ENCODE data around the gene AP4E1.
"Not testable (repeated sequence)": the region's sequence is repeated elsewhere in the genome, so short reads cannot be mapped to it uniquely, and the experiment has no call there.

The AP4E1 gene

GRCh38 chr15:50890751-50891150 lies 17.7 kb upstream of the AP4E1 start:
- no peak for DNase-seq

GRCh38 chr15:50891159-50891558 lies 17.3 kb upstream of the AP4E1 start:
- DNase-seq: no peak

GRCh38 chr15:50893976-50894375 lies 14.5 kb upstream of the AP4E1 start:
- no peak for DNase-seq

GRCh38 chr15:50901390-50901789 lies 7.1 kb upstream of the AP4E1 start:
- not testable (repeated sequence) for DNase-seq

GRCh38 chr15:50904211-50904610 lies 4.3 kb upstream of the AP4E1 start:
- no peak for DNase-seq

GRCh38 chr15:50905055-50905454 lies 3.4 kb upstream of the AP4E1 start:
- DNase-seq: no peak

GRCh38 chr15:50906954-50907600 lies 1.4 kb upstream of the AP4E1 start:
- DNase-seq: peak; percentile 70

- peak; percentile 42 for DNase-seq
Observed at GRCh38 chr15:50907601-50908208, 778 bp upstream of the AP4E1 start.

- DNase-seq: no peak
Observed at GRCh38 chr15:50909010-50909317, 481 bp downstream of the AP4E1 start.

- not testable (repeated sequence) for DNase-seq
Observed at GRCh38 chr15:50910426-50910795, 1.9 kb downstream of the AP4E1 start.

- no peak for DNase-seq
Observed at GRCh38 chr15:50911001-50911400, 2.5 kb downstream of the AP4E1 start.

- no peak for DNase-seq
Observed at GRCh38 chr15:50911621-50912020, 3.1 kb downstream of the AP4E1 start.

GRCh38 chr15:50916400-50916799 lies 7.9 kb downstream of the AP4E1 start:
- no peak for DNase-seq

GRCh38 chr15:50919359-50919758 lies 10.9 kb downstream of the AP4E1 start:
- DNase-seq: not testable (repeated sequence)

GRCh38 chr15:50925281-50925680 lies 16.8 kb downstream of the AP4E1 start:
- DNase-seq: no peak

GRCh38 chr15:50929062-50929461 lies 20.6 kb downstream of the AP4E1 start:
- no peak for DNase-seq

- no peak for DNase-seq
Observed at GRCh38 chr15:50930792-50931191, 22.3 kb downstream of the AP4E1 start.

- DNase-seq: no peak
Observed at GRCh38 chr15:50933341-50933740, 24.9 kb downstream of the AP4E1 start.

GRCh38 chr15:50938525-50938924 lies 30.0 kb downstream of the AP4E1 start:
- DNase-seq: no peak

GRCh38 chr15:50939911-50940310 lies 31.4 kb downstream of the AP4E1 start:
- no peak for DNase-seq

- DNase-seq: no peak
Observed at GRCh38 chr15:50940506-50940905, 32.0 kb downstream of the AP4E1 start.

GRCh38 chr15:50943638-50944037 lies 35.2 kb downstream of the AP4E1 start:
- no peak for DNase-seq

- no peak for DNase-seq
Observed at GRCh38 chr15:50944672-50945071, 36.2 kb downstream of the AP4E1 start.

- DNase-seq: no peak
Observed at GRCh38 chr15:50945725-50946124, 37.2 kb downstream of the AP4E1 start.

GRCh38 chr15:50950745-50951144 lies 42.3 kb downstream of the AP4E1 start:
- DNase-seq: not testable (repeated sequence)

All from stimulated activated CD4-positive, alpha-beta T cell treated with anti-CD3 and anti-CD28 coated beads, Interleukin-4, amount 100 ng/mL, for 1 hour (primary cell).